ENCODE data around the gene ZBTB16.

The ZBTB16 gene

DNA sequence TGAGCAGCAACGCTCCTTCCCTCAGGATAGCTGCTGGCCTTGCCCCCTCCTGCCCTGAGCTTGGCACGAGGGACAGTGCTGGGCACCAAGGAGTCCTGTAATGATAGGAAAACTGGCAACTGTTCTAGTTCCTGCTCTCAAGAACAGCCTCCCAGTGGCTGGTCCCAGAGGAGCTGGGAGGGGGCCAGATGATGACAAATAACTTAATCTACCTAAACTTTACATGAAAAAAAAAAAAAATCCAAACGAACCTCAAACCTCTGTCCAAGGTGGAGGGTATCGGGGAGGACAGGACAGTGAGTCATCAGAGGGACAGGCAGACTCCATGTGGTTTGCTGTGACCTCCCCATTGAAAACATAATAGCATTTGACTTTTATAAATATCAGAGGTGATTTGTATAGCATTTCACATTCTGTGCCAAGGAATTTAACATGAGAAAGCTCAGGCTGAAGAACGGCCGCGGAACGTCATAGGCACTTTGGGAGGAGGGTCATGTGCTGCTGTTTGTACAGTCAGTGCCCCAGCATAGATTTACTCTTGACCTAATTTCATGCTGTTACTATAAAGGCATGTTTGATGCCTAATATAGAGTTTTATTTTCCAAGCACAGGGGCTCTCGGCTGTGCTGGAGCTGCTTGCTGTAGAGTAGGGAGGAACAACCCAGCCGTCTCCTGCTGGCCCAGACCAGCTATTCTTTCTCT is 138.4 kb downstream of the ZBTB16 start:
- in situ Hi-C loops (cut with MboI; ENCODE audit: low sequenced_read_pairs, unreplicated experiment) = no loop called here
- TF ChIP-seq, protein P1, sequence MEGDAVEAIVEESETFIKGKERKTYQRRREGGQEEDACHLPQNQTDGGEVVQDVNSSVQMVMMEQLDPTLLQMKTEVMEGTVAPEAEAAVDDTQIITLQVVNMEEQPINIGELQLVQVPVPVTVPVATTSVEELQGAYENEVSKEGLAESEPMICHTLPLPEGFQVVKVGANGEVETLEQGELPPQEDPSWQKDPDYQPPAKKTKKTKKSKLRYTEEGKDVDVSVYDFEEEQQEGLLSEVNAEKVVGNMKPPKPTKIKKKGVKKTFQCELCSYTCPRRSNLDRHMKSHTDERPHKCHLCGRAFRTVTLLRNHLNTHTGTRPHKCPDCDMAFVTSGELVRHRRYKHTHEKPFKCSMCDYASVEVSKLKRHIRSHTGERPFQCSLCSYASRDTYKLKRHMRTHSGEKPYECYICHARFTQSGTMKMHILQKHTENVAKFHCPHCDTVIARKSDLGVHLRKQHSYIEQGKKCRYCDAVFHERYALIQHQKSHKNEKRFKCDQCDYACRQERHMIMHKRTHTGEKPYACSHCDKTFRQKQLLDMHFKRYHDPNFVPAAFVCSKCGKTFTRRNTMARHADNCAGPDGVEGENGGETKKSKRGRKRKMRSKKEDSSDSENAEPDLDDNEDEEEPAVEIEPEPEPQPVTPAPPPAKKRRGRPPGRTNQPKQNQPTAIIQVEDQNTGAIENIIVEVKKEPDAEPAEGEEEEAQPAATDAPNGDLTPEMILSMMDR (IDR thresholded peaks at IDR 0.05; ENCODE audit: borderline replicate concordance, control extremely low read depth, extremely low read depth, insufficient read depth, missing control alignments) = no peak
- DNase-seq (ENCODE audit: low spot score) = no peak

DNA sequence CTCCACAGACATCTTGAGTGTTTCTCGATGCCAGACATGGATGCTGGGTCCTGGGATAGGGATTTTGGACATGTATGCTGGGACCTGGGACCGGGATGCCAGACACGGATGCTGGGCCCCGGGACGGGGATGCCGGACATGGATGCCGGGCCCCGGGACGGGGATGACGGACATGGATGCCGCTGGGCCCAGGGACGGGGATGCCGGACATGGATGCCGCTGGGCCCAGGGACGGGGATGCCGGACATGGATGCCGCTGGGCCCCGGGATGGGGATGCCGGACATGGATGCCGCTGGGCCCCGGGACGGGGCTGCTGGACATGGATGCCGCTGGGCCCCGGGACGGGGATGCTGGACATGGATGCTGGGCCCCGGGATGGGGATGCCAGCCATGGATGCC is 139.5 kb downstream of the ZBTB16 start:
- TF ChIP-seq, protein P1 (IDR thresholded peaks at IDR 0.05; ENCODE audit: borderline replicate concordance, control extremely low read depth, extremely low read depth, insufficient read depth, missing control alignments) = no peak
- in situ Hi-C loops (cut with MboI; ENCODE audit: low sequenced_read_pairs, unreplicated experiment) = no loop called here
- DNase-seq (ENCODE audit: low spot score) = no peak

DNA sequence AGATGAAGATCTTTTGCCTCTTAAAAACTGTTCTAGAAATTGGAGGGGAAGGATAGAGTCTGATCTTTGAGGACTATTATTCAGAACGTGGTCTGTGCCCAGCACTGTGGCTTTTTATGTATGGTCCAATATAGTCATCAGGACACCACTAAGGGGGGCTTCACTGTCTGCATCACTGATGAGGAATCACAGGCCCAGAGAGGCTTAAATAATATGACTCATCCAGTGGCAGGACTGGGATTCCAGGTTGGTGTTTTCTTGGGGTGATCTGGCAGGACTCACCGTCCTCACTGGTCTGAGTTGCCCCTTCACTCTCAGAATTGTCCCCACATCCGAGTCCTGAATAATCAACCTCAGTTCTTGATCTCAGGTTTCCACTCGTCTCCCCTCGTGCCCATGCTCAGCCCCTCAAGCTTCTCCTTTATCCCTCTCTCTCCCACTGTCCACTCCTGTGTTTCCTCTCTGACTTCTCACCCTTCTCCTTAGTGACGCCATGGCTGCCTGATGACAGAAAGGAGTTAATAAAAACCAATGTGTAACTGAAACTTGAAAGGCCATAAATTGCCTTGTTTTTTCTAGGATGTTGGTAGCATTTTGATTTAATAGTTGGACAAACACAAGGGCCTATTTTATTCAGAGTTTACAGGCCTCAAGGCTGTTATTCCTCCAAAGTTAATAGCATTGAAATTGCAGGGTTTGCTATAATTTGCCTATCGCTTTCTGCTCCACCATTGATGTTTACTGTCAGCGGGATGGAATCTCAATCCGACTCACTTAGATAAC is 141.0 kb downstream of the ZBTB16 start:
- TF ChIP-seq, protein P1 (IDR thresholded peaks at IDR 0.05; ENCODE audit: borderline replicate concordance, control extremely low read depth, extremely low read depth, insufficient read depth, missing control alignments) = no peak
- no peak for DNase-seq (ENCODE audit: low spot score)
- in situ Hi-C loops (cut with MboI; ENCODE audit: low sequenced_read_pairs, unreplicated experiment) = no loop called here

DNA sequence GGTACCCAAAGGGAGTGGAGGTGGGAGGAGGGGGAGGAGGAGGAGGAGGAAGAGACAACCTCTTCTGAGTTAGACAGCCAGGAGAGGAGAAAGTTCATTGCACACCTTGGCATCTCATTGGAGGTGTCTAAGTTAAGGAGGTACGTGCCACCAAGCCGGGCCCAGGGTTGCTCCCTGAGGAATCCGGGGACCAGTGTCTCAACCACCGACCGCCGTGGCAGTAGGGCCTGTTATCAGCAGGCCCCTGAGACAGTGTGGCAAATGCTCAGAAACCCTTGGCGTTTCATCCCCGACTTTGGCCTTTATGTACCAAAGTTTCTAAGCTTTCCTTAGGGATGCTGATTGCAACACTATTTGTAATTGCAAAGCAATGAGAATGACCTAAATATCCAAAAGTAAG is 141.7 kb downstream of the ZBTB16 start:
- TF ChIP-seq, protein P1 (IDR thresholded peaks at IDR 0.05; ENCODE audit: borderline replicate concordance, control extremely low read depth, extremely low read depth, insufficient read depth, missing control alignments) = no peak
- DNase-seq (ENCODE audit: low spot score) = no peak
- in situ Hi-C loops (cut with MboI; ENCODE audit: low sequenced_read_pairs, unreplicated experiment) = no loop called here

DNA sequence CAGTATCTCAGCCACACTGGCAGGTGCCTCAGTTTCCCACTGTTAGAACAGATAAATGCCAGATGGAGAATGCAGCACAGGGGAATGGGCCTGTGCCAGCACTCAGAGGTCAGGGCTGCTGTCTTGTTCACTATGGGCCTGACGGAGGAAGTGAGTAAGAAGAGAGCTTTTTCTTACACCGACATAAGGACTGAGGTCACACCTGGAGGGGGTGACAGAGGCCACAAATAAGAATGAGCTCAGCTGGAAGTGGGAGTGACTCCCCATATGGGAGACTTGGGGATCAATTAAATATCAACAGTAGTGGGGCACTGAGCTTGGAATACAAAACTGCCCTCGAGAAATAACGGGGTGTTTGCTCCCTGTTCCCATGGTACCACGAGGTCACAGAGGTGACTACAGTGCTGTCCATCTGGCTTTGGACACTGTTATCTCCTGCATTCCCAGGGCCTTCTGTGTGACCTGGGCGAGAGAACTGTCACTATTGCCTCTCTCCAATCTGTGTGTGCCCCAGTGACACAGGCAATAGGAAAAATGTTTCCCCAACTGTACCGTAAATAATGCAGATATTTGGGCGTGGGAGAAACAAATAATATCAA is 142.6 kb downstream of the ZBTB16 start:
- in situ Hi-C loops (cut with MboI; ENCODE audit: low sequenced_read_pairs, unreplicated experiment) = no loop called here
- TF ChIP-seq, protein P1 (IDR thresholded peaks at IDR 0.05; ENCODE audit: borderline replicate concordance, control extremely low read depth, extremely low read depth, insufficient read depth, missing control alignments) = no peak
- DNase-seq (ENCODE audit: low spot score) = no peak

DNA sequence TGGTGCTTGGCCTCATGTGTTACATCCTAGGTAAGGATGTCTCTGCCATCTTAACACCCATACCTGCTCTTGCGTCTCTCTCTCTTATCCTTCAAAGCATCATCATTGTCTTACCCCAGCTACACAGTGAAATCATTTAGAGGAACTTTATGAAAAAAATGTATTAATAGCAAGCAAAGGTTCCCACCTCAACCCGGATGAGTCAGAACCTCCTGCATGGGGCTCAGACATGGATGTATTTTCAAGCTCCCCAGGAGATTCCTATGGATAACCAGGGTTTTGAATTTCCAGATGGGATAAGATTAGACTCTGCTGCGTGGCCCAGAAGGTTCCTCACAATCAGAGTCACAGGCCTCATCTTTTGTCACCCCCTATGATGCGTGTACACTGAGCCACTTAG is 147.6 kb downstream of the ZBTB16 start:
- TF ChIP-seq, protein P1 (IDR thresholded peaks at IDR 0.05; ENCODE audit: borderline replicate concordance, control extremely low read depth, extremely low read depth, insufficient read depth, missing control alignments) = no peak
- in situ Hi-C loops (cut with MboI; ENCODE audit: low sequenced_read_pairs, unreplicated experiment) = no loop called here
- no peak for DNase-seq (ENCODE audit: low spot score)

Data from GM13976 (cell line).